Inflammatory macrophage (primary cell): ENCODE measurements around the gene SHB.
"Not testable (repeated sequence)": the region's sequence is repeated elsewhere in the genome, so short reads cannot be mapped to it uniquely, and the experiment has no call there.

ENCODE experiments used
- DNase-seq, 2 donors: peaks; one replicate each; pipeline ENCODE4 v3.0.0-alpha.2; 2020 to 2022

Gene SHB

DNA sequence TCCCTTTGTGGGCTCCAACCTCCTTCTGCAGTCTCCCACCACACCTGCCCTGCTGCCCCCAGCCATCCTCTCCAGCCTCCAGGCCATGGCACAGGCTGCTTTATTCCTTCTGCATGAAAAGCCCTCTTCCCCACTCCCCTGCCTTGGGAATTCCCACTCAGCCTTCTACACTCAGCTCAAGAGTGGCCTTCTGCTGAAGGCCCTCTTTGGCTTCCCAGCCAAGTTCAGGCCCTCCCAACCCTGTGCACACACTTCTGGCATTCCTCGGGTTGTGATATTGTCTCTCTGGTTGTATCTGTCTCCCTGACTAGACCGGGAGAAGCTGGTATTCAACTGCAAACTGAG lies 5.7 kb downstream of the SHB start:
- DNase-seq, result no peak

- DNase-seq, result no peak
Observed at GRCh38 chr9:38062498-38063362, 6.3 kb downstream of the SHB start.

GRCh38 chr9:38062106-38062497 lies 6.9 kb downstream of the SHB start:
- DNase-seq, result no peak

- DNase-seq, result peak in 1 of 2 donors; percentile 32
Observed at GRCh38 chr9:38061326-38061977, 7.6 kb downstream of the SHB start.

- DNase-seq, result no peak
Observed at GRCh38 chr9:38060681-38061080, 8.3 kb downstream of the SHB start.

GRCh38 chr9:38059233-38059936 lies 9.6 kb downstream of the SHB start:
- DNase-seq, result no peak

- DNase-seq, result no peak
Observed at GRCh38 chr9:38058452-38059232, 10.4 kb downstream of the SHB start.

DNA sequence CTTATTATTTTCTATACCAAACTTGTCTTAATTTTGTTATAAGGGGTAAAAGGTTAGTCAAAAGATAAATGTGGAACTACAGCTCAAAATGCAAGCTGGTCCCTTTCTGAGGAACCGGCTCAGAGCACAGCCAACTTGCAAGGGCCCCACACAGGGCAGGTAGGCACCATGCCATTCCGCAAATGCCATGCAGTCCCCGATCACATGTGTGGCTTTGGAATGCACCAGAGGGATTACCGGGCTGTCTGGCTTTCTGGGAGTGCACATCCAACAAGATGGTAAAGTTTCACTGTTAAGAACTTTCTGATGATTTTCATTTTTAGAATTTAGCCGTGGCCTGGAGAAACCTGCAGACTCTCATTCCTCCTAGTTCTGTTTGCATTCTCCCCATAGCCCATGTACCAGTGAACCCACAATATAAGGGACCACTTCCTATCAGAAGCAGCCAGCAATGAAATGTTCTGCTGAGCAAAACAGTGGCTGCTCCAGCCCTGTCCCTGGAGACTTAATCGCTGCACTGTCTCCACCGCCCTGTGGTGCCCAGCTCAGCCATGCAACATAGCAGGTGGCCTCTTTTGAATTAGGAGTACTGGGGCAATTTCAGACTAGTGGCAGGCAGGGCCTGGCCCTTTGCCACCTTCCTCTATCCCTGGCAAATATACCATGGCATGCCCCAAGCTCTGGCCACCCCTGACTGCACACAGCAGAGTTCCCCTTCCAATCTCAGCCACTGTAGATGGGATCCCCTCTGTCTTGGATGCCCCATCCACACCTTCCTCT lies 11.4 kb downstream of the SHB start:
- no peak for DNase-seq

DNA sequence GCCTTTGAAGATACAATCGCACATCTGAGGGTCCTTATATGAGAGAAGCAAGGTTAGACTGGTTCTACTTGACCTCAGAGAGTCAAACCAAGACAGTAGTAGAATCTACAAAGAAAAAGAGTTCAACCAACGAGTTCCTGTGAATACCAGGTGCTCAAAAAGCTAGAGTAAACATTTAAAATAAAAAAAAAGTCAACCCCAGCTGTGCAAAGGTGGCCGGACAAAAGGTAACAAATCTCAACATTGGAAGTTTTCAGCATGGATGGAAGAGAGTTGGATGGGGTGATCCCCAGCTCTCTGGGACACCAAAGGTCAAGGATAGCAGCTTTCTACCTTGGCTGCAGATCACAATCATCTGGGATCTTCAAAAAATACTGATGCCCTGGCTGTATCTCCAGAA lies 14.4 kb downstream of the SHB start:
- DNase-seq, result no peak

GRCh38 chr9:38053697-38054461 lies 15.1 kb downstream of the SHB start:
- no peak for DNase-seq

GRCh38 chr9:38051780-38052546 lies 17.1 kb downstream of the SHB start:
- no peak for DNase-seq

GRCh38 chr9:38048316-38048969 lies 20.6 kb downstream of the SHB start:
- DNase-seq, result peak in 1 of 2 donors; percentile 57

- DNase-seq, result peak; percentile 21 to 40
Observed at GRCh38 chr9:38047301-38048251, 21.5 kb downstream of the SHB start.

- peak; percentile 82 to 83 for DNase-seq
Observed at GRCh38 chr9:38046661-38047300, 22.2 kb downstream of the SHB start.

GRCh38 chr9:38045939-38046338 lies 23.1 kb downstream of the SHB start:
- not testable (repeated sequence) for DNase-seq

GRCh38 chr9:38044706-38045105 lies 24.3 kb downstream of the SHB start:
- DNase-seq, result no peak

DNA sequence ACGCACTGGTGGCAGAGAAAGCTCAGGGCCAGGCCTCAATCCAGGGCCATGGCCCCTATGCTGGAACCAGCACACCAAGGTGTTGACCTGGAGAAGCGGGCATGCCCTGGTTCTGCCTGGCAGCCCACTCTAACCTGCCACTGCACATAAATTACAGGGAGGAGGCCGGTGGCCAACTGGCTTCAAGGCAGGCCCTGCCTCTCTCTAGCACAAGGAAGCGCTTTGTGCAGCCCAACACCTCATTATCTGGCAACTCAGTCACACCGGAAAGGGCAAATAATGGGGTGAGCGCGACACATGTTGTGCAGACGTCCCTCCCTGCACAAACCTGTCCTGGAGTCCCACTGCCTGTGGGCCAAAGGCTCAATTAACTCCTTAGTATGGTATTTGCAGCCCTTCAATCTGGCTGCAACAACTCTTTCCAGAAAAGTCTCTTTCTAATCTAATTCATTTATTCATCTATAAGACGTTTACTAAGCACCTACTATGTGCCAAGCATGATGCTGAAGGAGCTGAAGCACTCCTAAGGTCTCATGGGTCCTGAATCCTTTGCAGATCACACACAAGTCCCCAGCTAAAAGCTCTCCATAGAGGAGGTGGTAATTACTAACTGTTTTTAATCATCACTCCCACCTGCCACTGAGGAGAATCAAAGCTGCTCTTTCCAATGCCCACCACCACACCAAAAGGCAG lies 24.9 kb downstream of the SHB start:
- no peak for DNase-seq
